Midbrain (tissue), 1 donor: Measurements from ENCODE around the gene HAPLN1.

Experiments
- DNase-seq: peaks from one replicate; lab custom pipeline; 2025; lab: John Stamatoyannopoulos, UW

HAPLN1 gene

GRCh38 chr5:83641946-83642345, 78.7 kb downstream of the HAPLN1 start:
- no peak for DNase-seq

- no peak for DNase-seq
These were observed 80.7 kb downstream of the HAPLN1 start for GRCh38 chr5:83639911-83640310.

- DNase-seq: no peak
These were observed 84.5 kb downstream of the HAPLN1 start for GRCh38 chr5:83636156-83636555.

GRCh38 chr5:83633285-83633684, 87.4 kb downstream of the HAPLN1 start:
- no peak for DNase-seq

GRCh38 chr5:83632874-83633273, 87.8 kb downstream of the HAPLN1 start:
- no peak for DNase-seq

GRCh38 chr5:83628360-83628759, 92.3 kb downstream of the HAPLN1 start:
- DNase-seq: no peak

- DNase-seq: no peak
These were observed 105.8 kb downstream of the HAPLN1 start for GRCh38 chr5:83614841-83615240.

- peak; percentile 66 for DNase-seq
These were observed 112.5 kb downstream of the HAPLN1 start for GRCh38 chr5:83608122-83608521.

GRCh38 chr5:83595217-83595616, 125.4 kb downstream of the HAPLN1 start:
- DNase-seq: no peak

GRCh38 chr5:83590966-83591365, 129.7 kb downstream of the HAPLN1 start:
- no peak for DNase-seq

- DNase-seq: no peak
These were observed 130.9 kb downstream of the HAPLN1 start for GRCh38 chr5:83589786-83590185.
